Progenitor cell of endocrine pancreas (in vitro differentiated cells): ENCODE measurements around the gene ACYP2. TPM values are rescaled to one million over a fixed set of nuclear protein-coding genes. Genes with fewer than 3 reads are reported as not detected.

ENCODE experiments used
- DNase-seq: peaks from one replicate; pipeline ENCODE4 v3.0.0; 2021; ENCODE audit warnings: low spot score; ENCODE audit not compliant: unreplicated experiment
- H3K27ac Mint-ChIP-seq: 2 replicates; pipeline ENCODE4 v1.8.0; 2021; ENCODE audit warnings: mild to moderate bottlenecking, moderate library complexity, mixed read lengths
- H3K27me3 Mint-ChIP-seq: 2 replicates; pipeline ENCODE4 v1.8.0; 2021; ENCODE audit warnings: mixed read lengths
- H3K36me3 Mint-ChIP-seq: 2 replicates; pipeline ENCODE4 v1.8.0; 2022; ENCODE audit warnings: mixed read lengths; ENCODE audit not compliant: insufficient read depth
- H3K4me1 Mint-ChIP-seq: 2 replicates; pipeline ENCODE4 v1.8.0; 2021; ENCODE audit warnings: low read depth, mixed read lengths
- H3K4me3 Mint-ChIP-seq: 2 replicates; pipeline ENCODE4 v1.8.0; 2021; ENCODE audit warnings: low read depth, mild to moderate bottlenecking, moderate library complexity, mixed read lengths
- H3K9me3 Mint-ChIP-seq: 2 replicates; pipeline ENCODE4 v1.8.0; 2021; ENCODE audit warnings: low read depth, mixed read lengths
- total RNA-seq: library from RNA; stranded (reverse); gene quantifications from 2 replicates; pipeline ENCODE4 v1.2.1, GENCODE V29; 2021
- TF ChIP-seq, protein P1 (sequence below): fragments of 200-600 bp; sonication (generic); IDR thresholded peaks from one replicate; pipeline ENCODE4 v1.5.0; 2021; ENCODE audit warnings: antibody characterized with exemption, mild to moderate bottlenecking; ENCODE audit not compliant: unreplicated experiment

Gene ACYP2
- total RNA-seq, 1 donor from 2014 or later, result 8.6 TPM

DNA sequence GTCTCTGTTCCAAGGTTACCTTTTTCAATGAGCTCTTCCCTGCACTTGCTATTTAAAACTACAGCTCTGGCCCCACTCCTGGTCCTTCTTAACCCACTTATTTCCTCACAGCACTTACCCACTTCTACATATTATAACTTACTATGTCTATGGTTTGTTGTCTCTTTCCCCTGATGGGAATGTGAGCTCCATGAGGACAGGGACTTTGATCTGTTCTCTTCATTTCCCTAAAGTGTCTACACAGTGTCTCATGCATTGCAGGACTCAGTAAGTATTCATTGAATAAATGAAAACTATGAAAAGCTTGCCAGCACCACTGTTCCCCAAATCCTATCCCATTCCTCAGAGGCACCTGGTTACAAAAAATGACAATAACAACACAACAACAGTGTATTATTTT lies 18.3 kb upstream of the ACYP2 start:
- peaks cover 9% of the 10 kb centered on the region for H3K36me3 Mint-ChIP-seq
- peaks cover 8% of the 10 kb centered on the region for H3K9me3 Mint-ChIP-seq
- H3K4me1 Mint-ChIP-seq, result no peaks in the 10 kb centered on the region
- H3K4me3 Mint-ChIP-seq, result no peak overlapping the region
- DNase-seq, result no peak
- TF ChIP-seq, protein P1, sequence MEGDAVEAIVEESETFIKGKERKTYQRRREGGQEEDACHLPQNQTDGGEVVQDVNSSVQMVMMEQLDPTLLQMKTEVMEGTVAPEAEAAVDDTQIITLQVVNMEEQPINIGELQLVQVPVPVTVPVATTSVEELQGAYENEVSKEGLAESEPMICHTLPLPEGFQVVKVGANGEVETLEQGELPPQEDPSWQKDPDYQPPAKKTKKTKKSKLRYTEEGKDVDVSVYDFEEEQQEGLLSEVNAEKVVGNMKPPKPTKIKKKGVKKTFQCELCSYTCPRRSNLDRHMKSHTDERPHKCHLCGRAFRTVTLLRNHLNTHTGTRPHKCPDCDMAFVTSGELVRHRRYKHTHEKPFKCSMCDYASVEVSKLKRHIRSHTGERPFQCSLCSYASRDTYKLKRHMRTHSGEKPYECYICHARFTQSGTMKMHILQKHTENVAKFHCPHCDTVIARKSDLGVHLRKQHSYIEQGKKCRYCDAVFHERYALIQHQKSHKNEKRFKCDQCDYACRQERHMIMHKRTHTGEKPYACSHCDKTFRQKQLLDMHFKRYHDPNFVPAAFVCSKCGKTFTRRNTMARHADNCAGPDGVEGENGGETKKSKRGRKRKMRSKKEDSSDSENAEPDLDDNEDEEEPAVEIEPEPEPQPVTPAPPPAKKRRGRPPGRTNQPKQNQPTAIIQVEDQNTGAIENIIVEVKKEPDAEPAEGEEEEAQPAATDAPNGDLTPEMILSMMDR, result no peak
- H3K27ac Mint-ChIP-seq, result no peak overlapping the region
- H3K27me3 Mint-ChIP-seq, result peaks cover 42% of the 10 kb centered on the region

DNA sequence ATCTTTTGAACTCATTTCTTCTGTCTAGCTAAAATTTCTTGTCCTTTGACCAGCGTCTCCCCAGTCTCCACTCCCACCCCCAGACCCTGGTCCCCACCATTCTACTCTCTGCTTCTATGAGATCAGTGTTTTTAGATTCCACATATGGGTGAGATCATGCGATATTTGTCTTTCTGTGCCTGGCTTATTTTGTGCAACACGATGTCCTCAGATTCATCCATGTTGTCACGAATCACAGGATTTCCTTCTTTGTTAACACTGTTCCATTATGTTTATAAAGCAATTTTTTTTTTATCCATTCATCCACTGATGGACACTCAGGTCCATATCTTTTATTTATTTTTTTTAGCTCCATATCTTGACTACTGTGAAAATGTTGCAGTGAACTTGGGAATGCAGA lies 16.0 kb upstream of the ACYP2 start:
- no peak overlapping the region for H3K27ac Mint-ChIP-seq
- H3K27me3 Mint-ChIP-seq, result peaks cover 26% of the 10 kb centered on the region
- H3K36me3 Mint-ChIP-seq, result peaks cover 3% of the 10 kb centered on the region
- H3K4me1 Mint-ChIP-seq, result no peaks in the 10 kb centered on the region
- no peak for DNase-seq
- H3K9me3 Mint-ChIP-seq, result peaks cover 4% of the 10 kb centered on the region
- H3K4me3 Mint-ChIP-seq, result no peak overlapping the region
- TF ChIP-seq, protein P1, result no peak

DNA sequence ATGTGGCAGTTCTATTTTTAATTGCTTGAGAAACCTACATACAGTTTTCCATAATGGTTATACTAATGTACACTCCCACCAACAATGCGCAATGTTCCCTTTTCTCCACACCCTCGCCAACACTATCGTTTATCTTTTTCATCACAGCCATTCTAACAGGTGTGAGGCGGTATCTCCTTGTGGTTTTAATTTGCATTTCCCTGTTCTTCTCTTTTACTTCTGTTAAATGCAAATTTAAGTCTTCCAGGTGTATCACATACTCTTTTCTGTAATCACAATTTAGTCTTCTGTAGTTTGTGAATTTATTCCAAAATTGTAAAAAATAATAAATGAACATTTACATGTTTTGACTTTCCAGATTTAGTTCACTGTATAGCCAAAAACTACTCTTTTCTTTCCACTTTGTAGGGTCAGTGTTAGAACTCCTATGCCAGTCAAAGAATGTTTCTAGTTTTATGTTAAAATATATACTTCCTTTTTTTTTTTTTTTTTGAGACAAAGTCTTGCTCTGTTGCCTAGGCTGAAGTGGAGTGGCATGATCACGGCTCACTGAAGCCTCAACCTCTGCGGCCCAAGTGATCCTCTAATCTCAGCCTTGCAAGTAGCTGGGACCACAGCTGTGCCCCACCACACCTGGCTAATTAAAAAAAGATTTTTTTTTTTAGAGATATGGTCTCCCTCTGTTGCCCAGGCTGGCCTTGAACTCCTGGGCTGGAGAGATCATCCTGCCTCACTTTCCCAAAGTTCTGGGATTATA lies 15.4 kb upstream of the ACYP2 start:
- TF ChIP-seq, protein P1, result no peak
- Mint-ChIP-seq H3K4me3 (no peak overlapping the region), H3K27ac (no peak overlapping the region)

DNA sequence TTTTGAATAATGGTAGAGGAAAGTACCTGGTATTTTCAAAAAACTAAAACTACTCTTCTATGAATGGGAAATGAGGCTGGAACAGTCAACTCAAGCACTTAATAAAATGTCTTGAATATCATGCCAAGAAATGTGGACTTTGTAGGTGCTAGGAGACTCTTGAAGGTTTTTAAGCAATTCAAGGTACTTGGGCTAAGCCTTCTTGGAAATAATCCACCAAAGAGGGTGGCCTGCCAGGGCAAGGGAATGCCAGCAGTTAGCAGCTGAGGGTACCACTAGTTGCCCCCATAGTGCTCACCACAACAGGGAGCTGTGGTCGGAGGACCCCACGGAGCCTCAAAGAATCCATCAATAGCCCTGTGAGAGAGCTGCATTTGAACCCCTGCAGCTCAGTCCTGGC lies 14.6 kb upstream of the ACYP2 start:
- H3K36me3 Mint-ChIP-seq, result peaks cover 3% of the 10 kb centered on the region
- TF ChIP-seq, protein P1, result no peak

More for the DNA sequence above, 15.4 kb upstream of the ACYP2 start:
- Mint-ChIP-seq H3K4me1 (no peaks in the 10 kb centered on the region), H3K27me3 (peaks cover 26% of the 10 kb centered on the region), H3K9me3 (peaks cover 4% of the 10 kb centered on the region), H3K36me3 (peaks cover 3% of the 10 kb centered on the region)
- no peak for DNase-seq

DNA sequence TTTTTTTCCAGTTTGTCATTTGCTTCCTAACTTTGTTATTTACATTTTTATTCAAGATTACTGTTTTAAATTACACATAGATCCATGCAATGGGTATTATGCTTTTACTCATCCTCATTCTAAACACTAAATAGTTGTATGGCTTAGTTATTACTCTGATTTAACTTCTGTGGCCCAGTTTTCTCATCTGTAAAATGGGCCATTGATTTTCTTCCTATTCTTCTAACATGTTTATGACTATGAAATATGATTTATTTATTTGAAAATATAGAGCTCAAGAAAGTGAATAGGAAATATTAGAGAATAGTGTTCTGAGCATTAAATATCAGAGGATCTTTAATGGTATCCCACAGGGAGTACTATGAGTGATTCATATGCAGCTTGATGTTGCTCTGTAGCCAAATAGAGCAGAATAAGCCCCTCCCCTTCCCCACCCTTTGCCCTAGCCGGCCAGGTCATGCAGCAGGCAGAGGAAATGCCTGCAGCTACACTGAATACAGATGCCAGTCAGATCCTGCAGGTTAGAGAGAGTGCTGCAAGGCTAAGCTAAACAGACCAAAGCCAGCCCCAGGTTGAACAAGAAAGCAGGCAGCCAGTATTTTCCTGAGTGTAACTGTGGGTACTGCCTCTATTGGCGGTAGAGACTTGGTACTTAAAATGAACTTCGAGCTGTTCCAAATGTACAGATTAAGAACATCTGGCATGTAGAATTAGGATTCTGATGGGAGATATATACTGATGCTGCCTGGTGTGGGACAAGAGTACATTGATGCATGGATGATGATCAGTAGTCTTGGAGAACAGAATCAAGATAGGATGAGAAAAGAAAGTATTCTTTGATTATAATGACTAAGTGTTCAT lies 11.7 kb upstream of the ACYP2 start:
- H3K4me3 Mint-ChIP-seq, result no peak overlapping the region
- no peaks in the 10 kb centered on the region for H3K4me1 Mint-ChIP-seq
- no peak for DNase-seq
- H3K9me3 Mint-ChIP-seq, result no peaks in the 10 kb centered on the region
- H3K27ac Mint-ChIP-seq, result no peak overlapping the region
- no peaks in the 10 kb centered on the region for H3K36me3 Mint-ChIP-seq
- TF ChIP-seq, protein P1, result peak; percentile 12
- peaks cover 16% of the 10 kb centered on the region for H3K27me3 Mint-ChIP-seq

More for the DNA sequence above, 14.6 kb upstream of the ACYP2 start:
- Mint-ChIP-seq H3K27me3 (peaks cover 26% of the 10 kb centered on the region), H3K27ac (no peak overlapping the region), H3K9me3 (peaks cover 4% of the 10 kb centered on the region), H3K4me1 (no peaks in the 10 kb centered on the region), H3K4me3 (no peak overlapping the region)
- no peak for DNase-seq
